Neural cell (in vitro differentiated cells): ENCODE results near the gene PLEKHM1. TPM values are rescaled to one million over a fixed set of nuclear protein-coding genes. Genes with fewer than 3 reads are reported as not detected.

ENCODE experiments used
- H2AFZ ChIP-seq: fragments of 200-600, 300-800 bp; sonication (generic), shearing (Covaris generic); 2 replicates; pipeline ENCODE4 v1.6.0; 2014; ENCODE audit warnings: low read depth, mild to moderate bottlenecking, antibody characterized with exemption, low read length, moderate library complexity
- H3F3A ChIP-seq: fragments of 200-600 bp; shearing (Covaris generic); 2 replicates; pipeline ENCODE4 v1.6.1; 2016; ENCODE audit warnings: mild to moderate bottlenecking, moderate library complexity, mixed read lengths, antibody characterized with exemption, low read length; ENCODE audit not compliant: insufficient read depth, poor library complexity, severe bottlenecking
- H3K27ac ChIP-seq: fragments of 200-600, 300-800 bp; sonication (generic), shearing (Covaris generic); 2 replicates; pipeline ENCODE4 v1.5.1; 2014; ENCODE audit warnings: mild to moderate bottlenecking, low read length, moderate library complexity
- H3K27me3 ChIP-seq: fragments of 300-800, 200-600 bp; sonication (generic), shearing (Covaris generic); 2 replicates; pipeline ENCODE4 v1.6.0; 2014; ENCODE audit warnings: mild to moderate bottlenecking, low read depth, low read length, moderate library complexity; ENCODE audit not compliant: insufficient read depth
- H3K36me3 ChIP-seq: fragments of 300-800, 200-600 bp; sonication (generic), shearing (Covaris generic); 2 replicates; pipeline ENCODE4 v1.5.1; 2014; ENCODE audit warnings: mild to moderate bottlenecking, antibody characterized with exemption, low read length, moderate library complexity; ENCODE audit not compliant: insufficient read depth
- H3K4me2 ChIP-seq: fragments of 300-800, 200-600 bp; sonication (generic), shearing (Covaris generic); 2 replicates; pipeline ENCODE4 v1.6.0; 2014; ENCODE audit warnings: mild to moderate bottlenecking, low read length
- H3K4me3 ChIP-seq: fragments of 300-800, 200-600 bp; sonication (generic), shearing (Covaris generic); 2 replicates; pipeline ENCODE4 v1.5.1; 2014; ENCODE audit warnings: mild to moderate bottlenecking, low read length, moderate library complexity
- H3K79me2 ChIP-seq: fragments of 200-600 bp; shearing (Covaris generic); replicated peaks from 2 replicates; pipeline ENCODE4 v1.6.0; 2014; ENCODE audit warnings: mild to moderate bottlenecking, low read length, moderate library complexity; ENCODE audit not compliant: insufficient read depth
- H3K9ac ChIP-seq: fragments of 300-800, 200-600 bp; sonication (generic), shearing (Covaris generic); 2 replicates; pipeline ENCODE4 v1.6.1; 2016; ENCODE audit warnings: mild to moderate bottlenecking, low read length, mixed read lengths
- H3K9me2 ChIP-seq: fragments of 200-600 bp; shearing (Covaris generic); 2 replicates; pipeline ENCODE4 v1.6.1; 2016; ENCODE audit warnings: mild to moderate bottlenecking, low read length, mixed read lengths; ENCODE audit not compliant: insufficient read depth
- H3K9me3 ChIP-seq: fragments of 200-600, 300-800 bp; sonication (generic), shearing (Covaris generic); 2 replicates; pipeline ENCODE4 v1.6.1; 2016; ENCODE audit warnings: mild to moderate bottlenecking, mixed run types, low read length, moderate library complexity, mixed read lengths
- H4K20me1 ChIP-seq: fragments of 200-600 bp; shearing (Covaris generic); 2 replicates; pipeline ENCODE4 v1.6.1; 2016; ENCODE audit warnings: mild to moderate bottlenecking, mixed run types; ENCODE audit not compliant: insufficient read depth
- CTCF ChIP-seq: fragments of 450-650 bp; IDR thresholded peaks from 2 replicates; pipeline ENCODE4 v1.5.1; 2014; ENCODE audit warnings: antibody characterized with exemption, mild to moderate bottlenecking, moderate library complexity; ENCODE audit not compliant: poor library complexity, severe bottlenecking
- EP300 ChIP-seq: fragments of 450-650 bp; conservative IDR thresholded peaks from 2 replicates; pipeline ENCODE4 v1.6.1; 2014; ENCODE audit warnings: antibody characterized with exemption, mild to moderate bottlenecking, moderate library complexity; ENCODE audit not compliant: poor library complexity, severe bottlenecking
- EZH2 ChIP-seq: fragments of 200-600, 300-800 bp; shearing (Covaris generic), sonication (generic); IDR thresholded peaks from 2 replicates; pipeline ENCODE4 v1.6.1; 2014; ENCODE audit warnings: antibody characterized with exemption, low read length, borderline replicate concordance, mild to moderate bottlenecking; ENCODE audit not compliant: insufficient read depth, poor library complexity, severe bottlenecking
- MXI1 ChIP-seq: fragments of 450-650 bp; conservative IDR thresholded peaks from 2 replicates; pipeline ENCODE4 v1.6.1; 2014; ENCODE audit warnings: antibody characterized with exemption, mild to moderate bottlenecking; ENCODE audit not compliant: poor library complexity, severe bottlenecking
- POLR2AphosphoS5 ChIP-seq: IDR thresholded peaks from 2 replicates; pipeline ENCODE4 v1.6.1; 2012
- RAD21 ChIP-seq: fragments of 450-650 bp; conservative IDR thresholded peaks from 2 replicates; pipeline ENCODE4 v1.6.1; 2014; ENCODE audit warnings: antibody characterized with exemption, mild to moderate bottlenecking, moderate library complexity
- REST ChIP-seq: IDR thresholded peaks from 2 replicates; pipeline ENCODE4 v1.6.1; 2012; ENCODE audit warnings: borderline replicate concordance
- SMC3 ChIP-seq: fragments of 450-650 bp; conservative IDR thresholded peaks from 2 replicates; pipeline ENCODE4 v1.6.1; 2014; ENCODE audit warnings: antibody characterized with exemption, mild to moderate bottlenecking, moderate library complexity; ENCODE audit not compliant: poor library complexity
- TAF1 ChIP-seq: IDR thresholded peaks from 2 replicates; pipeline ENCODE4 v1.6.1; 2012; ENCODE audit warnings: low read depth
- polyA plus RNA-seq: library from polyadenylated mRNA; depleted of rRNA; stranded (reverse); fragments of >200 nt; gene quantifications from 2 replicates; pipeline ENCODE4 v1.2.3, GENCODE V29; 2014

PLEKHM1 gene
- polyA plus RNA-seq, 1 donor from 2014 or later = 3.1 TPM

- Histone ChIP-seq H3K27ac (no peak overlapping the region), H3K9ac (no peak overlapping the region), H3K9me2 (no peaks in the 10 kb centered on the region), H3F3A (no peaks in the 10 kb centered on the region), H3K9me3 (no peaks in the 10 kb centered on the region), H3K27me3 (no peaks in the 10 kb centered on the region), H4K20me1 (no peaks in the 10 kb centered on the region), H3K4me2 (no peak overlapping the region), H3K36me3 (no peaks in the 10 kb centered on the region), H3K79me2 (no peaks in the 10 kb centered on the region), H3K4me3 (no peak overlapping the region), H2AFZ (no peak overlapping the region)
- no peak for TF ChIP-seq REST
- TF ChIP-seq MXI1 = no peak
- TF ChIP-seq POLR2AphosphoS5 = no peak
- TF ChIP-seq TAF1 = no peak
- no peak for TF ChIP-seq EP300
- TF ChIP-seq RAD21 = no peak
- no peak for TF ChIP-seq CTCF
- TF ChIP-seq EZH2 = no peak
- no peak for TF ChIP-seq SMC3
These were observed 102.8 kb downstream of the PLEKHM1 start for GRCh38 chr17:45387739-45388138.

- no peak for TF ChIP-seq RAD21
- TF ChIP-seq EZH2 = no peak
- TF ChIP-seq CTCF = no peak
- no peak for TF ChIP-seq MXI1
- no peak for TF ChIP-seq EP300
- TF ChIP-seq SMC3 = no peak
- no peak for TF ChIP-seq POLR2AphosphoS5
- no peak for TF ChIP-seq TAF1
- no peak for TF ChIP-seq REST
- Histone ChIP-seq H3K27ac (no peak overlapping the region), H3F3A (no peaks in the 10 kb centered on the region), H3K4me2 (no peak overlapping the region), H3K9ac (no peak overlapping the region), H3K79me2 (no peaks in the 10 kb centered on the region), H3K9me3 (no peaks in the 10 kb centered on the region), H2AFZ (no peak overlapping the region), H3K27me3 (no peaks in the 10 kb centered on the region), H4K20me1 (no peaks in the 10 kb centered on the region), H3K9me2 (no peaks in the 10 kb centered on the region), H3K4me3 (no peak overlapping the region), H3K36me3 (no peaks in the 10 kb centered on the region)
These were observed 104.3 kb downstream of the PLEKHM1 start for GRCh38 chr17:45386178-45386577.
